ENCODE results near the gene UPF2.

DNA sequence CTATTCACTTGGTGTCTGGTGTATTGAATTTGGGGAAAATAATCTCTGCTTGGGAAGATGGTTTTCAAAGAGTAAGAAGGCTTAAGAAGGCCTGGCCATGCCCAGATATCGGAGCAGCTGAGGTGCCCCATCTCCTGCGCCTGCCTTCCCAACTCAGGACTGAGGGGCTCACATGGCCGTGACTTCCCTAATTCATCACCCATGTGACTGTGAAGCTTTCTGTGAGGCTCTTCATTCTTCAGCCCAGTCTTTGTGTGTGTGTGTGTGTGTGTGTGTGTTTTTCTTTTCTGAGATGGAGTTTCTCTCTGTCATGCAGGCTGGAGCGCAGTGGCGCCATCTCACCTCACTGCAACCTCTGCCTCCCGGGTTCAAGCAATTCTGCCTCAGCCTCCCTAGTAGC lies 166.3 kb downstream of the UPF2 start:
- TF ChIP-seq, protein P1, sequence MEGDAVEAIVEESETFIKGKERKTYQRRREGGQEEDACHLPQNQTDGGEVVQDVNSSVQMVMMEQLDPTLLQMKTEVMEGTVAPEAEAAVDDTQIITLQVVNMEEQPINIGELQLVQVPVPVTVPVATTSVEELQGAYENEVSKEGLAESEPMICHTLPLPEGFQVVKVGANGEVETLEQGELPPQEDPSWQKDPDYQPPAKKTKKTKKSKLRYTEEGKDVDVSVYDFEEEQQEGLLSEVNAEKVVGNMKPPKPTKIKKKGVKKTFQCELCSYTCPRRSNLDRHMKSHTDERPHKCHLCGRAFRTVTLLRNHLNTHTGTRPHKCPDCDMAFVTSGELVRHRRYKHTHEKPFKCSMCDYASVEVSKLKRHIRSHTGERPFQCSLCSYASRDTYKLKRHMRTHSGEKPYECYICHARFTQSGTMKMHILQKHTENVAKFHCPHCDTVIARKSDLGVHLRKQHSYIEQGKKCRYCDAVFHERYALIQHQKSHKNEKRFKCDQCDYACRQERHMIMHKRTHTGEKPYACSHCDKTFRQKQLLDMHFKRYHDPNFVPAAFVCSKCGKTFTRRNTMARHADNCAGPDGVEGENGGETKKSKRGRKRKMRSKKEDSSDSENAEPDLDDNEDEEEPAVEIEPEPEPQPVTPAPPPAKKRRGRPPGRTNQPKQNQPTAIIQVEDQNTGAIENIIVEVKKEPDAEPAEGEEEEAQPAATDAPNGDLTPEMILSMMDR (IDR thresholded peaks at IDR 0.05): no peak
- no peak for TF ChIP-seq ZFX (IDR thresholded peaks at IDR 0.05; ENCODE audit: borderline replicate concordance)
